Psoas muscle (tissue), 8 donors: ENCODE measurements around the gene HPSE2. TPM values are rescaled to one million over a fixed set of nuclear protein-coding genes. Genes with fewer than 3 reads are reported as not detected.

Experiments
- ATAC-seq, 4 donors: fragments of 200-7000 bp; cut with Tn5 transposase; one replicate each; pipeline ENCODE4 v1.9.1; 2020; ENCODE audit warnings: moderate library complexity in 3 of 4, mild to moderate bottlenecking in 2 of 4
- DNase-seq, 2 donors: peaks; one replicate each; pipeline ENCODE4 v3.0.0-alpha.2; 2020
- H3K27ac ChIP-seq: fragments of 200-600 bp; one replicate; pipeline ENCODE4 v1.8.0; 2022
- H3K27me3 ChIP-seq, 3 donors: fragments of 200-600 bp in 1 of 3; one replicate each; pipeline versions ENCODE4 v1.6.1 to v1.8.0; 2013 to 2022; ENCODE audit warnings: low read length in 2 of 3, mild to moderate bottlenecking in 2 of 3, moderate library complexity in 1 of 3; ENCODE audit not compliant: insufficient read depth in 3 of 3
- H3K36me3 ChIP-seq, 2 donors: fragments of 200-600 bp in 1 of 2; one replicate each; pipeline versions ENCODE4 v1.6.1 to v1.8.0; 2013 to 2022; ENCODE audit warnings: low read depth in 1 of 2, mild to moderate bottlenecking in 1 of 2, moderate library complexity in 1 of 2; ENCODE audit not compliant: insufficient read depth in 1 of 2
- H3K4me1 ChIP-seq: fragments of 200-600 bp; one replicate; pipeline ENCODE4 v1.8.0; 2022
- H3K4me3 ChIP-seq: fragments of 200-600 bp; one replicate; pipeline ENCODE4 v1.8.0; 2022; ENCODE audit warnings: mild to moderate bottlenecking
- H3K9me3 ChIP-seq: fragments of 200-600 bp; one replicate; pipeline ENCODE4 v1.8.0; 2022
- WGBS, 3 donors: extraction: QIAGEN DNeasy Blood & Tissue Kit; methylation state at CpG; one replicate each; pipeline versions ENCODE4 v1.1.6 to v1.1.7; 2013; 5-methylcytosine and 5-hydroxymethylcytosine counted together
- intact Hi-C, 2 donors: fragments of 100-400 bp; cut with DNase I; formaldehyde crosslinking; loops; one replicate each; pipeline versions ENCODE4 v1.11.0 to v1.14.2; 2022
- polyA plus RNA-seq, 3 donors: library from polyadenylated mRNA; stranded (reverse); fragments of 200-250 nt; gene quantifications; one replicate each; pipeline ENCODE4 v1.2.3, GENCODE V29; 2013
- total RNA-seq, 4 donors: library from RNA; stranded (reverse); fragmentation: NEBNext Ultra II Directional in 2 of 4; extraction: Animal tissue kit (Norgen Biotek cat#: 25700) in 2 of 4; gene quantifications; one replicate each; pipeline versions ENCODE4 v1.2.1 to v1.2.4, GENCODE V29; 2021 to 2023
- TF ChIP-seq, protein P1 (sequence below): fragments of 200-600 bp; IDR thresholded peaks from one replicate; pipeline ENCODE4 v1.8.0; 2022; ENCODE audit warnings: antibody characterized with exemption
- donor health status: healthy with polysubstance abuse.
- donor health status: DM: no; HTN: no; CAD: no; lungs with moderate emphysema.
- donor health status: Bipolar disorder and iron deficiency.
- donor health status: healthy.
- donor health status: DM: yes; HTN: yes; CAD: no.
- donor health status: DM: no; HTN: no; CAD: no.
- donor health status: DM: no; HTN: no; CAD: no.
- donor health status: DM: yes; HTN: yes; CAD: no.

HPSE2 gene
- total and polyA plus RNA-seq, 7 donors, result 0.01 to 0.17 (median 0.03) TPM; not detected in 4

DNA sequence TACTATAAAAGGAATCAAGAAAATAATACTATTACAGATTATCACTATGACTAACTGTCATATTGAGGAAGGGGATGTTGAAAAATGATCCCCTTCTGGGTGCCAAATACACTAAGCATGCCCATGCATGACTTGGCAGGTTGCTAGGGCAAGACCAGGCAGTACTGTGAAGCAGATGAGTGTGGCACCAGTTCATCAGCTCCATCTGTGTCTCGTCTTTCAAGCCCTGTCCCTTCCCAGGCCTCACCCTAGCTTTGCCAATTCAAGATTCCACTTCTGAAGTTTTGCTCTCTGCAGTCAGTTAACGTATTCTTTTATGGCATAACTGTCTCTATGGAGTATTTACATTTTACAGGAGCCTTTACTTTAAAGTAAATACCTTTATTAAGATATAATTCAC, 653.3 kb downstream of the HPSE2 start:
- DNase-seq, result no peak
- H3K4me3 ChIP-seq, result no peak overlapping the region
- WGBS, 3 donors, result 12 to 22% (median 21%) methylated on average over 2 of the region's 2 CpGs
- H3K9me3 ChIP-seq, result no peaks in the 10 kb centered on the region
- no peaks in the 10 kb centered on the region for H3K36me3 ChIP-seq
- H3K4me1 ChIP-seq, result no peaks in the 10 kb centered on the region
- TF ChIP-seq, protein P1, sequence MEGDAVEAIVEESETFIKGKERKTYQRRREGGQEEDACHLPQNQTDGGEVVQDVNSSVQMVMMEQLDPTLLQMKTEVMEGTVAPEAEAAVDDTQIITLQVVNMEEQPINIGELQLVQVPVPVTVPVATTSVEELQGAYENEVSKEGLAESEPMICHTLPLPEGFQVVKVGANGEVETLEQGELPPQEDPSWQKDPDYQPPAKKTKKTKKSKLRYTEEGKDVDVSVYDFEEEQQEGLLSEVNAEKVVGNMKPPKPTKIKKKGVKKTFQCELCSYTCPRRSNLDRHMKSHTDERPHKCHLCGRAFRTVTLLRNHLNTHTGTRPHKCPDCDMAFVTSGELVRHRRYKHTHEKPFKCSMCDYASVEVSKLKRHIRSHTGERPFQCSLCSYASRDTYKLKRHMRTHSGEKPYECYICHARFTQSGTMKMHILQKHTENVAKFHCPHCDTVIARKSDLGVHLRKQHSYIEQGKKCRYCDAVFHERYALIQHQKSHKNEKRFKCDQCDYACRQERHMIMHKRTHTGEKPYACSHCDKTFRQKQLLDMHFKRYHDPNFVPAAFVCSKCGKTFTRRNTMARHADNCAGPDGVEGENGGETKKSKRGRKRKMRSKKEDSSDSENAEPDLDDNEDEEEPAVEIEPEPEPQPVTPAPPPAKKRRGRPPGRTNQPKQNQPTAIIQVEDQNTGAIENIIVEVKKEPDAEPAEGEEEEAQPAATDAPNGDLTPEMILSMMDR, result no peak
- ATAC-seq, result peak in 1 of 4 donors; percentile 72
- no peaks in the 10 kb centered on the region for H3K27me3 ChIP-seq
- intact Hi-C loops, result no loop called here
- H3K27ac ChIP-seq, result no peak overlapping the region

DNA sequence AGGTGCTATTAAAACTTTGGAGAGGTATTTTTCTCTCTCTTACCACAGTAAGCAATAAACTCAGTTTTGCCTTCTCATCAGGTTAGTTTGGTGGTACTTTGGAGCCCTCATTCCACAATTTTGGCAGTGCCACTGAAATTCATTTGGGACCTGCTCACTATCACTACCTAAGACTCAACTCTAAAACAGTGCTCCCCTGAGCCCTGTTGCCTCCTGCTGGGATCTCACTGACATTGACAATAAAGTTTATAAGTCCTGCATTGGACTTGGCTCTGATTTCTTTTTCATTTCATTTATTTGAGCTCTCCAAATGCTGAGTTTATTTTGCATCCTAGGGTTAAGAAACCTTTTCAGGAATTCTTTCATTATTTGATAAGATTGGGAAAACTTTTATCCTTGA, 658.1 kb downstream of the HPSE2 start:
- TF ChIP-seq, protein P1, result no peak
- Histone ChIP-seq H3K36me3 (no peaks in the 10 kb centered on the region), H3K4me3 (no peak overlapping the region), H3K9me3 (no peaks in the 10 kb centered on the region), H3K27me3 (no peaks in the 10 kb centered on the region), H3K4me1 (no peaks in the 10 kb centered on the region), H3K27ac (no peak overlapping the region)
- DNase-seq (no peak), ATAC-seq (no peak)
- intact Hi-C loops, result no loop called here

DNA sequence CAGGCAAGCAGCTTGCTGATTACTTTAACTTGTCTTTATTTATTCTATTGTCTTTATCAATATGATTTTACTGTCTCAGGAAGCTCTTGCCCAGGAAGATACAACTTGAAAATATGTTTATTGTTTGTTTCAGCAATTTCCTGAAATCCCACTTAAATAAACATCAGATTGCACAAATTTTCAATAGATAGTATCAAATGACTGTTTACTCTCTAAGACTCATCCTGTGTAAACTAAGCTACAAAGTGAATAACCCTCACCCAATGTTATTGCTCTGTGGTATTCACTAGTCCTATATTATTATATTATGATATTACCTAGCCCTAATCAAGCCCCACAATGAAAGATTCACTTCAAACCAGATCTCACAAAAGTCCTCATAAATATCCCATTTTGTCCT, 658.5 kb downstream of the HPSE2 start:
- H3K27me3 ChIP-seq, result peaks cover 0 to 2% (median 0%) of the 10 kb centered on the region in 3 donors
- ATAC-seq, result no peak
- DNase-seq, result no peak
- TF ChIP-seq, protein P1, result no peak
- H3K4me3 ChIP-seq, result no peak overlapping the region
- no peaks in the 10 kb centered on the region for H3K36me3 ChIP-seq
- H3K9me3 ChIP-seq, result no peaks in the 10 kb centered on the region
- no peak overlapping the region for H3K27ac ChIP-seq
- H3K4me1 ChIP-seq, result no peaks in the 10 kb centered on the region
- intact Hi-C loops, result no loop called here

DNA sequence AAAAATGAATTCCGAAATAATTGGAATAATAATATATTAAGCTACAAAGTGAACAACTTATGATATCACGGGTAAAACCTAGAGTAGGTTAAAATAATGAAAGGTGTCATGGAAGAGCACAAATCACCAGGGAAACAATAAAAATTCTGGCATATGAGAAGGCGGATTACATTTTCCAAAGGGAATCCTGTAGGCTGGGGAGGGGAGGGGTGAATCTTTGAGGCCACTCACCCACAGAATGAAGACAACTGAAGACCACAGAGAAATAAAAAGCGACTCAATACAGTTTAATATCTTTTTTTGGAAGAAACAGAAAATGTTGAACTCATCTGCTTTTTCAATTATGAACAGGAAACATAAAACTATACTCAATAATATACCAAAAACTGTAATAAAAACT, 659.6 kb downstream of the HPSE2 start:
- Histone ChIP-seq H3K4me1 (no peaks in the 10 kb centered on the region), H3K36me3 (no peaks in the 10 kb centered on the region), H3K27ac (no peak overlapping the region), H3K9me3 (no peaks in the 10 kb centered on the region), H3K27me3 (peaks cover 0 to 2% (median 0%) of the 10 kb centered on the region in 3 donors), H3K4me3 (no peak overlapping the region)
- TF ChIP-seq, protein P1, result no peak
- intact Hi-C loops, result no loop called here
- no peak for ATAC-seq
- WGBS, 3 donors, result 48 to 54% (median 52%) methylated on average over 4 of the region's 4 CpGs
- DNase-seq, result no peak

DNA sequence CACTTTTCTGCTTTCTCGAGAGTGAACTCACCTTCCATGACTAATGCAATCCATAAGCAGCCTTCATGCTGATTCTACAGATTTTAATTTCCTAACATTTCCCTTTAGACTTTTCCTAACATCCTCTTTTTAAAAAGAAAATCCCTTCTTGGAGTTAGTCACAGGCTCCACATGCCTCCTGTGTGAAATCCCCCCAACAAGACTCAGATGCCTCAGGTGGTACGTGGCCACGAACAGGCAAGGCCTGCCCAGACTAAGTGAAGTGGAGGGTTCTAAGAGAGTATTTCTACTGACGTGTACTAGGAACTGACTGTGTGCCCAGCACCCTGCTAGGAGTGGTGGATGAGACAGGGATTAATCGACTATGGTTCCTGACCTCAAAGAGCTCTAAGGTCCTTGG, 663.1 kb downstream of the HPSE2 start:
- Histone ChIP-seq H3K9me3 (no peaks in the 10 kb centered on the region), H3K4me1 (no peaks in the 10 kb centered on the region), H3K4me3 (no peak overlapping the region), H3K27me3 (peaks cover 0 to 2% (median 0%) of the 10 kb centered on the region in 3 donors), H3K36me3 (no peaks in the 10 kb centered on the region), H3K27ac (no peak overlapping the region)
- TF ChIP-seq, protein P1, result no peak
- DNase-seq (no peak), ATAC-seq (no peak)
- 57 to 58% (median 57%) methylated on average over 5 of the region's 5 CpGs for WGBS, 3 donors
- intact Hi-C loops, result no loop called here
